OCI-LY7 (cell line): ENCODE results near the gene GSK3A. TPM values are rescaled to one million over a fixed set of nuclear protein-coding genes. Genes with fewer than 3 reads are reported as not detected.

Experiments
- BruUV-seq: library from RNA; stranded (reverse); fragments of 400-500 nt; replicated peaks from 2 replicates; lab custom pipeline; 2021; lab: Mats Ljungman, UMichigan
- CTCF ChIA-PET: fragments of 300-600 bp; sonication (Branson Sonifier 250); formaldehyde crosslinking; loops from one replicate; lab custom pipeline; 2022; ENCODE audit warnings: antibody characterized with exemption; ENCODE audit not compliant: unreplicated experiment; lab: Charles Lee
- POLR2A ChIA-PET: fragments of 300-600 bp; sonication (Branson Sonifier 250); formaldehyde crosslinking; loops from one replicate; lab custom pipeline; 2022; ENCODE audit warnings: antibody characterized with exemption; lab: Charles Lee
- DNase-seq: peaks from one replicate; pipeline ENCODE4 v3.0.0-alpha.2; 2015; ENCODE audit warnings: low spot score
- H2AFZ ChIP-seq: fragments of 200-600 bp; sonication (generic), shearing (Covaris generic); 2 replicates; pipeline ENCODE4 v1.6.1; 2014; ENCODE audit warnings: mild to moderate bottlenecking, antibody characterized with exemption, low read length, moderate library complexity
- H3K27ac ChIP-seq: fragments of 200-600 bp; sonication (generic); 2 replicates; pipeline ENCODE4 v1.5.1; 2014; ENCODE audit warnings: mixed run types, low read depth, mild to moderate bottlenecking, moderate library complexity, low read length, inconsistent platforms; ENCODE audit not compliant: poor library complexity, severe bottlenecking
- H3K36me3 ChIP-seq: fragments of 200-600 bp; sonication (generic); 2 replicates; pipeline ENCODE4 v1.6.1; 2014; ENCODE audit warnings: mild to moderate bottlenecking, antibody characterized with exemption, low read length, moderate library complexity, mixed read lengths; ENCODE audit not compliant: insufficient read depth
- H3K4me1 ChIP-seq: fragments of 200-600 bp; sonication (generic); 2 replicates; pipeline ENCODE4 v1.5.1; 2014; ENCODE audit warnings: mild to moderate bottlenecking, low read length; ENCODE audit not compliant: insufficient read depth, poor library complexity, severe bottlenecking
- H3K4me2 ChIP-seq: fragments of 200-600 bp; sonication (generic); 2 replicates; pipeline ENCODE4 v1.6.1; 2014; ENCODE audit warnings: mild to moderate bottlenecking, low read length
- H3K4me3 ChIP-seq: fragments of 200-600 bp; sonication (generic); 2 replicates; pipeline ENCODE4 v1.5.1; 2014; ENCODE audit warnings: mild to moderate bottlenecking, low read depth, low read length; ENCODE audit not compliant: poor library complexity, severe bottlenecking
- H3K79me2 ChIP-seq: fragments of 200-600 bp; sonication (generic); 2 replicates; pipeline ENCODE4 v1.6.1; 2016; ENCODE audit warnings: low read depth, mild to moderate bottlenecking, low read length, moderate library complexity, mixed read lengths; ENCODE audit not compliant: insufficient read depth
- H3K9me2 ChIP-seq: fragments of 200-600 bp; sonication (generic); 2 replicates; pipeline ENCODE4 v1.6.1; 2016; ENCODE audit warnings: mild to moderate bottlenecking, low read length, mixed read lengths; ENCODE audit not compliant: insufficient read depth
- H3K9me3 ChIP-seq: fragments of 200-600 bp; sonication (generic); 2 replicates; pipeline ENCODE4 v1.6.1; 2014; ENCODE audit warnings: mild to moderate bottlenecking, mixed run types, low read length, mixed read lengths
- H4K20me1 ChIP-seq: fragments of 200-600 bp; sonication (generic); 2 replicates; pipeline ENCODE4 v1.6.1; 2014; ENCODE audit warnings: mild to moderate bottlenecking, antibody characterized with exemption, low read length, moderate library complexity, mixed read lengths; ENCODE audit not compliant: insufficient read depth
- CTCF ChIP-seq: fragments of 200-600 bp; sonication (generic); conservative IDR thresholded peaks from 2 replicates; pipeline ENCODE4 v1.5.1; 2014; ENCODE audit warnings: mild to moderate bottlenecking, antibody characterized with exemption, low read length, moderate library complexity, mixed read lengths
- EZH2phosphoT487 ChIP-seq: fragments of 200-600 bp; sonication (generic); IDR thresholded peaks from 2 replicates; pipeline ENCODE4 v1.6.1; 2018; ENCODE audit warnings: low read depth, borderline replicate concordance, mild to moderate bottlenecking, mixed run types, antibody characterized with exemption, low read length, moderate library complexity, mixed read lengths
- intact Hi-C: fragments of 100-400 bp; cut with micrococcal nuclease; formaldehyde crosslinking; loops from one replicate; pipeline ENCODE4 v1.10.0; 2022; ENCODE audit not compliant: unreplicated experiment
- total RNA-seq, 2 experiments: library from RNA; depleted of rRNA in 1 of 2; stranded (reverse); fragments of >200 nt in 1 of 2; shearing (Covaris generic) in 1 of 2; gene quantifications; 2 replicates each; pipeline ENCODE4 v1.2.3, GENCODE V29; 2014 to 2022

GSK3A gene
- total RNA-seq, 2 experiments from 2014 or later = 20.9 to 29.2 TPM

- Histone ChIP-seq H3K4me2 (peak overlapping the region; percentile 93), H3K9me3 (no peaks in the 10 kb centered on the region), H3K79me2 (peaks cover 17% of the 10 kb centered on the region), H4K20me1 (peaks cover 10% of the 10 kb centered on the region; the same call in 1 of the 2 replicates), H3K4me1 (peaks cover 41% of the 10 kb centered on the region), H2AFZ (no peak overlapping the region), H3K9me2 (no peaks in the 10 kb centered on the region), H3K27ac (peak overlapping the region; percentile 70), H3K4me3 (peak overlapping the region; percentile 89), H3K36me3 (peaks cover 49% of the 10 kb centered on the region)
- intact Hi-C loops = loop anchor here (1.0 to 10.0 kb wide), 2 partner anchors 16 to 422 kb away; partner anchors contain the start of genes PAFAH1B3, PRR19 and RPS19
- TF ChIP-seq CTCF (no peak), EZH2phosphoT487 (no peak)
- DNase-seq = peak; percentile 79
- BruUV-seq = no TSS peak
- CTCF ChIA-PET = no interaction called here
- POLR2A ChIA-PET = no interaction called here
Measured at GRCh38 chr19:42286349-42287016, 44.1 kb upstream of the GSK3A start.

GRCh38 chr19:42285988-42286348 is 43.6 kb upstream of the GSK3A start:
- ChIA-PET CTCF (no interaction called here), POLR2A (no interaction called here)
- BruUV-seq = no TSS peak
- H3K4me2 ChIP-seq = peak overlapping the region; percentile 93
- peaks cover 17% of the 10 kb centered on the region for H3K79me2 ChIP-seq
- peaks cover 46% of the 10 kb centered on the region for H3K4me1 ChIP-seq
- TF ChIP-seq EZH2phosphoT487 = no peak
- TF ChIP-seq CTCF = no peak
- no peaks in the 10 kb centered on the region for H3K9me2 ChIP-seq
- peaks cover 10% of the 10 kb centered on the region; the same call in 1 of the 2 replicates for H4K20me1 ChIP-seq
- H3K4me3 ChIP-seq = peak overlapping the region; percentile 89
- no peak for DNase-seq
- no peaks in the 10 kb centered on the region for H3K9me3 ChIP-seq
- H3K36me3 ChIP-seq = peaks cover 44% of the 10 kb centered on the region
- intact Hi-C loops = loop anchor here (1.0 to 10.0 kb wide), 2 partner anchors 16 to 421 kb away; partner anchors contain the start of genes PAFAH1B3, PRR19 and RPS19
- H3K27ac ChIP-seq = peak overlapping the region; percentile 70
- H2AFZ ChIP-seq = no peak overlapping the region

GRCh38 chr19:42285541-42285941 is 43.1 kb upstream of the GSK3A start:
- peak; percentile 54 for DNase-seq
- Histone ChIP-seq H3K79me2 (peaks cover 17% of the 10 kb centered on the region), H3K4me2 (peak overlapping the region; percentile 93), H3K4me3 (peak overlapping the region; percentile 89), H3K4me1 (peaks cover 46% of the 10 kb centered on the region), H3K27ac (peak overlapping the region; percentile 70), H3K9me2 (no peaks in the 10 kb centered on the region), H2AFZ (no peak overlapping the region), H3K36me3 (peaks cover 39% of the 10 kb centered on the region), H3K9me3 (no peaks in the 10 kb centered on the region), H4K20me1 (peaks cover 10% of the 10 kb centered on the region; the same call in 1 of the 2 replicates)
- no peak for TF ChIP-seq EZH2phosphoT487
- peak; percentile 39; the same call in 1 of the 2 replicates for TF ChIP-seq CTCF
- ChIA-PET CTCF (no interaction called here), POLR2A (no interaction called here)
- no TSS peak for BruUV-seq
- intact Hi-C loops = loop anchor here (10.0 kb wide), 1 partner anchor 421 kb away; the partner anchor contains the start of gene RPS19
